ENCODE measurements around the gene BMAL1. TPM values are rescaled to one million over a fixed set of nuclear protein-coding genes. Genes with fewer than 3 reads are reported as not detected.

BMAL1 gene
- total RNA-seq, 6 experiments from 2014 or later = 6.9 to 10.4 (median 7.5) TPM

- no peaks in the 10 kb centered on the region for H3K4me1 Mint-ChIP-seq (ENCODE audit: low read depth)
- TF ChIP-seq CTCF (IDR thresholded peaks at IDR 0.05) = no peak
- H3K4me3 Mint-ChIP-seq = no peak overlapping the region
- H3K27me3 Mint-ChIP-seq (ENCODE audit: insufficient read depth) = peaks cover 2% of the 10 kb centered on the region
- H3K27ac Mint-ChIP-seq = no peak overlapping the region
- DNase-seq = no peak
- H3K36me3 Mint-ChIP-seq (ENCODE audit: low read depth) = no peaks in the 10 kb centered on the region
- no peaks in the 10 kb centered on the region for H3K9me3 Mint-ChIP-seq
Observed at GRCh38 chr11:13304655-13305335, 27.2 kb downstream of the BMAL1 start.

GRCh38 chr11:13308704-13309103, 31.1 kb downstream of the BMAL1 start:
- Mint-ChIP-seq H3K36me3 (ENCODE audit: low read depth) (peaks cover 23% of the 10 kb centered on the region), H3K4me1 (ENCODE audit: low read depth) (peaks cover 7% of the 10 kb centered on the region), H3K4me3 (no peak overlapping the region), H3K27me3 (ENCODE audit: insufficient read depth) (no peaks in the 10 kb centered on the region; the same call in 1 of the 2 replicates), H3K9me3 (peaks cover 5% of the 10 kb centered on the region; the same call in 1 of the 2 replicates), H3K27ac (no peak overlapping the region)
- DNase-seq = no peak
- no peak for TF ChIP-seq CTCF (IDR thresholded peaks at IDR 0.05)

- Mint-ChIP-seq H3K27me3 (ENCODE audit: insufficient read depth) (no peaks in the 10 kb centered on the region), H3K4me3 (no peak overlapping the region), H3K9me3 (peaks cover 5% of the 10 kb centered on the region; the same call in 1 of the 2 replicates), H3K27ac (no peak overlapping the region), H3K4me1 (ENCODE audit: low read depth) (peaks cover 11% of the 10 kb centered on the region), H3K36me3 (ENCODE audit: low read depth) (peaks cover 23% of the 10 kb centered on the region)
- DNase-seq = no peak
- no peak for TF ChIP-seq CTCF (IDR thresholded peaks at IDR 0.05)
Observed at GRCh38 chr11:13309156-13309555, 31.6 kb downstream of the BMAL1 start.

- Mint-ChIP-seq H3K27ac (no peak overlapping the region), H3K36me3 (ENCODE audit: low read depth) (peaks cover 23% of the 10 kb centered on the region), H3K4me1 (ENCODE audit: low read depth) (peaks cover 19% of the 10 kb centered on the region), H3K27me3 (ENCODE audit: insufficient read depth) (no peaks in the 10 kb centered on the region), H3K4me3 (no peak overlapping the region), H3K9me3 (peaks cover 5% of the 10 kb centered on the region; the same call in 1 of the 2 replicates)
- TF ChIP-seq CTCF (IDR thresholded peaks at IDR 0.05) = no peak
- no peak for DNase-seq
Observed at GRCh38 chr11:13310443-13310842, 32.9 kb downstream of the BMAL1 start.

- TF ChIP-seq CTCF (IDR thresholded peaks at IDR 0.05) = no peak
- Mint-ChIP-seq H3K4me3 (no peak overlapping the region), H3K9me3 (peaks cover 5% of the 10 kb centered on the region; the same call in 1 of the 2 replicates), H3K4me1 (ENCODE audit: low read depth) (peaks cover 28% of the 10 kb centered on the region), H3K36me3 (ENCODE audit: low read depth) (peaks cover 23% of the 10 kb centered on the region), H3K27ac (no peak overlapping the region), H3K27me3 (ENCODE audit: insufficient read depth) (no peaks in the 10 kb centered on the region)
- DNase-seq = no peak
Observed at GRCh38 chr11:13311570-13311969, 34.0 kb downstream of the BMAL1 start.

Data from HFFc6 (cell line).